ENCODE data around the gene SMOC2. TPM values are rescaled to one million over a fixed set of nuclear protein-coding genes. Genes with fewer than 3 reads are reported as not detected.

The SMOC2 gene
- polyA plus RNA-seq, 1 donor from 2014 or later = 0.50 TPM

- Histone ChIP-seq H3K9me2 (ENCODE audit: insufficient read depth, low read length) (no peaks in the 10 kb centered on the region), H3K27ac (ENCODE audit: low read length) (no peak overlapping the region), H3K9ac (ENCODE audit: low read length) (no peak overlapping the region), H3F3A (ENCODE audit: insufficient read depth, low read length, poor library complexity, severe bottlenecking) (no peaks in the 10 kb centered on the region), H3K9me3 (ENCODE audit: low read length) (no peaks in the 10 kb centered on the region), H3K4me3 (ENCODE audit: low read length) (no peak overlapping the region), H3K27me3 (ENCODE audit: insufficient read depth, low read depth, low read length) (no peaks in the 10 kb centered on the region), H4K20me1 (ENCODE audit: insufficient read depth) (no peaks in the 10 kb centered on the region), H3K4me2 (ENCODE audit: low read length) (no peak overlapping the region), H3K79me2 (replicated peaks; ENCODE audit: insufficient read depth, low read length) (no peaks in the 10 kb centered on the region), H3K36me3 (ENCODE audit: insufficient read depth, low read length) (no peaks in the 10 kb centered on the region), H2AFZ (ENCODE audit: low read depth, low read length) (no peak overlapping the region)
- TF ChIP-seq EP300 (conservative IDR thresholded peaks at IDR 0.05; ENCODE audit: poor library complexity, severe bottlenecking) = no peak
- TF ChIP-seq EZH2 (IDR thresholded peaks at IDR 0.05; ENCODE audit: borderline replicate concordance, insufficient read depth, low read length, poor library complexity, severe bottlenecking) = no peak
- TF ChIP-seq TAF1 (IDR thresholded peaks at IDR 0.05; ENCODE audit: low read depth) = no peak
Measured at GRCh38 chr6:168525926-168526630, 85.1 kb downstream of the SMOC2 start.

- Histone ChIP-seq H3K9me3 (ENCODE audit: low read length) (no peaks in the 10 kb centered on the region), H3K27me3 (ENCODE audit: insufficient read depth, low read depth, low read length) (no peaks in the 10 kb centered on the region), H3F3A (ENCODE audit: insufficient read depth, low read length, poor library complexity, severe bottlenecking) (no peaks in the 10 kb centered on the region), H4K20me1 (ENCODE audit: insufficient read depth) (no peaks in the 10 kb centered on the region), H3K9me2 (ENCODE audit: insufficient read depth, low read length) (no peaks in the 10 kb centered on the region), H3K4me2 (ENCODE audit: low read length) (no peak overlapping the region), H3K9ac (ENCODE audit: low read length) (no peak overlapping the region), H2AFZ (ENCODE audit: low read depth, low read length) (no peak overlapping the region), H3K79me2 (replicated peaks; ENCODE audit: insufficient read depth, low read length) (no peaks in the 10 kb centered on the region), H3K36me3 (ENCODE audit: insufficient read depth, low read length) (no peaks in the 10 kb centered on the region), H3K27ac (ENCODE audit: low read length) (no peak overlapping the region), H3K4me3 (ENCODE audit: low read length) (no peak overlapping the region)
- no peak for TF ChIP-seq CTCF (IDR thresholded peaks at IDR 0.05; ENCODE audit: poor library complexity, severe bottlenecking)
- TF ChIP-seq EZH2 (IDR thresholded peaks at IDR 0.05; ENCODE audit: borderline replicate concordance, insufficient read depth, low read length, poor library complexity, severe bottlenecking) = no peak
- TF ChIP-seq EP300 (conservative IDR thresholded peaks at IDR 0.05; ENCODE audit: poor library complexity, severe bottlenecking) = no peak
- TF ChIP-seq SMC3 (conservative IDR thresholded peaks at IDR 0.05; ENCODE audit: poor library complexity) = no peak
- no peak for TF ChIP-seq TAF1 (IDR thresholded peaks at IDR 0.05; ENCODE audit: low read depth)
- TF ChIP-seq RAD21 (conservative IDR thresholded peaks at IDR 0.05) = no peak
- no peak for TF ChIP-seq REST (IDR thresholded peaks at IDR 0.05; ENCODE audit: borderline replicate concordance)
- no peak for TF ChIP-seq POLR2AphosphoS5 (IDR thresholded peaks at IDR 0.05)
- no peak for TF ChIP-seq MXI1 (conservative IDR thresholded peaks at IDR 0.05; ENCODE audit: poor library complexity, severe bottlenecking)
Measured at GRCh38 chr6:168526841-168527281, 85.9 kb downstream of the SMOC2 start.
